Kidney epithelial cell (primary cell): ENCODE results near the gene ADAM12. TPM values are rescaled to one million over a fixed set of nuclear protein-coding genes. Genes with fewer than 3 reads are reported as not detected.

Experiments used
- DNase-seq: peaks from one replicate; pipeline ENCODE4 v3.0.0-alpha.2; 2010; ENCODE audit warnings: low read depth
- H3K27me3 ChIP-seq: 2 replicates; pipeline ENCODE4 v1.6.0; 2011; ENCODE audit warnings: low read length; ENCODE audit not compliant: control insufficient read depth, insufficient read depth
- H3K36me3 ChIP-seq: 2 replicates; pipeline ENCODE4 v1.5.1; 2011; ENCODE audit warnings: low read length; ENCODE audit not compliant: control insufficient read depth, insufficient read depth
- H3K4me3 ChIP-seq: 2 replicates; pipeline ENCODE4 v1.5.1; 2011; ENCODE audit warnings: low read depth, mild to moderate bottlenecking, control low read depth, low read length
- total RNA-seq: library from RNA; depleted of rRNA; stranded (reverse); fragments of >200 nt; gene quantifications from 2 replicates; pipeline ENCODE4 v1.2.3, GENCODE V29; 2015
- TF ChIP-seq, protein P1 (sequence below): IDR thresholded peaks from 2 replicates; pipeline ENCODE4 v1.5.1; 2011; ENCODE audit warnings: mild to moderate bottlenecking, moderate library complexity, low read length, control low read depth, inconsistent platforms; ENCODE audit not compliant: insufficient read depth, poor library complexity, severe bottlenecking

Gene ADAM12
- total RNA-seq, 1 donor from 2014 or later: 21.9 TPM

DNA sequence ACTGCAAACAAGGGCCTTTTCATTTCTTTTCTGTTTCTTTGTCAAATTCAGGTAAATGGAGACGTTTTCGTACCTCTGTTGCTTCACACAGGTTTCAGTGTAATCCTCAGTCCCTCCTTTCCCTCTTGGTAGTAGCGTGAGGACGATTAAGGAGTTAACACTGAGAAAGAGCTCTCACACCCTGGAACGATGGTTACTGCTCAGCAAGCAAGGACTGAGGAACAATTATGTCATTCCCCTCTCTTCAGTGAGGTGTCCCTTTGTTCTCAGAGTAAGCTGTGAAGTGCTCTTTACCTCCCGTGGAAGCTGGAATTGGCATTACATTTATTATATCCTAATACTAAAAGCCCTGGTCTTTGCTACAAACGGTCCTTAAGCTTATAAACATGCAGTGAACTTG, 396.0 kb downstream of the ADAM12 start:
- H3K36me3 ChIP-seq: peaks cover 1% of the 10 kb centered on the region
- no peaks in the 10 kb centered on the region for H3K27me3 ChIP-seq
- no peak for DNase-seq
- no peak overlapping the region for H3K4me3 ChIP-seq
- TF ChIP-seq, protein P1, sequence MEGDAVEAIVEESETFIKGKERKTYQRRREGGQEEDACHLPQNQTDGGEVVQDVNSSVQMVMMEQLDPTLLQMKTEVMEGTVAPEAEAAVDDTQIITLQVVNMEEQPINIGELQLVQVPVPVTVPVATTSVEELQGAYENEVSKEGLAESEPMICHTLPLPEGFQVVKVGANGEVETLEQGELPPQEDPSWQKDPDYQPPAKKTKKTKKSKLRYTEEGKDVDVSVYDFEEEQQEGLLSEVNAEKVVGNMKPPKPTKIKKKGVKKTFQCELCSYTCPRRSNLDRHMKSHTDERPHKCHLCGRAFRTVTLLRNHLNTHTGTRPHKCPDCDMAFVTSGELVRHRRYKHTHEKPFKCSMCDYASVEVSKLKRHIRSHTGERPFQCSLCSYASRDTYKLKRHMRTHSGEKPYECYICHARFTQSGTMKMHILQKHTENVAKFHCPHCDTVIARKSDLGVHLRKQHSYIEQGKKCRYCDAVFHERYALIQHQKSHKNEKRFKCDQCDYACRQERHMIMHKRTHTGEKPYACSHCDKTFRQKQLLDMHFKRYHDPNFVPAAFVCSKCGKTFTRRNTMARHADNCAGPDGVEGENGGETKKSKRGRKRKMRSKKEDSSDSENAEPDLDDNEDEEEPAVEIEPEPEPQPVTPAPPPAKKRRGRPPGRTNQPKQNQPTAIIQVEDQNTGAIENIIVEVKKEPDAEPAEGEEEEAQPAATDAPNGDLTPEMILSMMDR: no peak

DNA sequence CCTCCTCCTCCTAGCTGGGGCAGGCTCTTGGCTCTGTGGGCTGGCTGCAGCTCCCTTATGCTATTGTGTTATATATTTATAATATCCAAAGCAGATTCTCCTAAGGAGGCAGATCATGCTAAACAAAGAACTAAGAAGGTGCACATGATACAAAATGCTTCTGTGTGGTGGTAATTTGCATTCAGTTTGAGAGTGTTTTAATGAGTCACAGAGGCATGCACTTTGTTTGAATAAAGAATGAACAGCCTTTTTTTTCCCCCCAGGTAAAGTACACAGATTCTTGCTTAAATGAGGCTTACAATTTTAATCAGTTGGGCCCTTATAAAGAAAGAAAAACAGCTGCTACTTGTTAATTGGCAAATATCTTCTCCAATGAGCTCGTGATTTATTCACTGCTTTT, 396.9 kb downstream of the ADAM12 start:
- no peak for DNase-seq
- Histone ChIP-seq H3K4me3 (no peak overlapping the region), H3K27me3 (no peaks in the 10 kb centered on the region), H3K36me3 (peaks cover 1% of the 10 kb centered on the region)
- TF ChIP-seq, protein P1: no peak

DNA sequence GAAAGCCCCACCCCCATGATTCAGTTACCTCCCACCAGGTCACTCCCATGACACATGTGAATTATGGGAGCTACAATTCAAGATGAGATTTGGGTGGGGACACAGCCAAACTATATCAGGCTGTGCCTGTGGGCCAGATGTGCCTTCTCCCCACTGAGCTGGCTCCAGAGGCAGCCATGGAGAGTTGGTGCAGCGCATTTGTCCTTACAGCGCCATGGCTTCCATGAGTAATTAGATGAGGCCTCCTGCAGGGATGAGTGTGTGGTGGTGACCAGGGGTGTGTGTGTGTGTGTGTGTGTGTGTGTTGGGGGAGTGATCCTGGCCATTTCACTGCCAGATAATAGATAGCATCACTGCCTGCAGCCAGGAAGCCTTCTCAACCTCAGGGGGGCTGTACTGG, 397.3 kb downstream of the ADAM12 start:
- H3K4me3 ChIP-seq: no peak overlapping the region
- TF ChIP-seq, protein P1: no peak
- no peak for DNase-seq
- no peaks in the 10 kb centered on the region for H3K27me3 ChIP-seq
- peaks cover 1% of the 10 kb centered on the region for H3K36me3 ChIP-seq

DNA sequence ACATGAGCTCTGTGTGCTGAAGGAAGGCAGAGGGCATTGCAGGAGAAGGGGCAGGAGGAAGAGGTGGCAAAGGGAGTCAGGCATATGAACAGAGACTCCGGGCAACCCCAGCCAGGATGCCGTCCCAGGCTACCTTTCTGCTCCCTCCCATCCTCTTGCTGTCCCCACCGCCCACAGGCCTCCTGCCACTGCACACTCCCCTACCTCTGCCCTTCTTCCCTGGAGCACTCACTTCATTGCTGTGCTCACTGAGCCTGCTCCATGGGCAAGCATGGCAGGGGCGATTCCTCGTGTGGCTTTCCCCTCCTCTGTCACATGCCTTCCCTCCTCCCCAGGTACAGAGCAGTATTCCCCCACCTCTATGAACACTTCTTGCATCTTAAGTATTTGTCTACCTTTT, 398.5 kb downstream of the ADAM12 start:
- no peak overlapping the region for H3K4me3 ChIP-seq

DNA sequence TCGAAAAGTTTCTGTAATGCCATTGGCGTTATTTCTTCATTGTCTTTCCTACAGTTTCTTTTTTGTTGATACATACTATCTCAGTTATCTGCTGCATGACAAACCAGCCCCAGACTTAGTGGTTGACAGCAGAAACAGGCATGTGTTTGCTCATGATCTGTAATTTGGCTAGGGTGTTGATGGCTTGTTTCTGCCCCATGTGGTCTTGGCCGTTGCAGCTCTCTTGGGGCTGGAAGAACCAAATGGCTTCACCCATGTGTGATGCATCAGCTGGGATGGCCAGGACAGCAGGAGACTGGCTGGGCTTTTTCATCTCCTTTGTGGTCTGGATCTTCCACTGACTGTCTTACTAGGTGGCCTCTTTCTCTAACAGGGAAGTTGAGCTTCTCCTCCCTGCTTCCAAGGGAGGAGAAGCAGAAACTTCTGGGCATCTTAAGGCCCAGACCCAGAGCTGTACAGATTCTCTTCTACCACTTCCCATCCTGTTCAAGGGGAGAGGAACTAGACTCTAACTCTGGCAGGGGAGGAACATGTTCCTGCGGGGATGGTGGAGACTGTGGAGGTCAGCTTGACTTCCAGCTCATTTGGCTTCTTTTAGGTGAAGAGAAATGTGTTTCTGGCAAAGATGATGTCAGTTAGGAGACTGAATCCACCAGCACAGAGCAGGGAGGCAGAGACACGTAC, 402.6 kb downstream of the ADAM12 start:
- Histone ChIP-seq H3K36me3 (no peaks in the 10 kb centered on the region), H3K4me3 (no peak overlapping the region), H3K27me3 (no peaks in the 10 kb centered on the region)
- TF ChIP-seq, protein P1: no peak
- no peak for DNase-seq

More for the DNA sequence above, 398.5 kb downstream of the ADAM12 start:
- Histone ChIP-seq H3K27me3 (no peaks in the 10 kb centered on the region), H3K36me3 (peaks cover 1% of the 10 kb centered on the region)
- DNase-seq: no peak
- TF ChIP-seq, protein P1: no peak
